ENCODE data around the gene TAF1D. TPM values are rescaled to one million over a fixed set of nuclear protein-coding genes. Genes with fewer than 3 reads are reported as not detected.

TAF1D gene
- total and polyA plus RNA-seq, 8 donors: 68.3 to 435 (median 169) TPM

DNA sequence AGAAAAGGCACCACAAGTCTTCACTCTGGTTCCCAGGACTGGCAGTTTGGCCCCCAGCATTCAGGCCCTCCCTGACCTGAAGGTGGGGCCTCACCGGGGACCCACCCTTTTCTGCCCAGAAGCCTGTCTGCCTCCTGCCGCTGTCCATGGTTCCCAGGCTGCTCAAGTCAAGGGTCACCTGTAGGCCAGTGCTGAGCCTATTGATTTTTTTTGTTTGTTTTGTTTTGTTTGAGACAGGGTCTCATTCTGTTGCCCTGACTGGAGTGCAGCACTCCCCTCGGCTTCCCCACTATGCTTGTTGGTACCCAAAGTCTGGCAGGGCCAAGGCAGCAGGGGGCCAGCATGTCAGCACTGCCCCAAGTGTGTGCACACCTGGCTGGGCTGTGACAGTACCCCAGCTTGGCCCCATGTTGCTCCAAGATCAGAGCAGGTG lies 31.8 kb upstream of the TAF1D start:
- Histone ChIP-seq H3K9me3 (no peaks in the 10 kb centered on the region), H3K27ac (no peak overlapping the region), H3K4me1 (no peaks in the 10 kb centered on the region), H3K36me3 (no peaks in the 10 kb centered on the region), H3K27me3 (no peaks in the 10 kb centered on the region), H3K4me3 (no peak overlapping the region)
- 70 to 88% (median 84%) methylated on average over 3 of the region's 3 CpGs for WGBS, 5 donors
- DNase-seq: no peak
- intact Hi-C loops (cut with DNase I; ENCODE audit: low total_unique reads): no loop called here
- TF ChIP-seq CTCF (IDR thresholded peaks at IDR 0.05) (no peak), POLR2AphosphoS5 (IDR thresholded peaks at IDR 0.05) (no peak), POLR2A (IDR thresholded peaks at IDR 0.05) (no peak), EP300 (IDR thresholded peaks at IDR 0.05) (no peak)

GRCh38 chr11:93772123-93772522 lies 30.8 kb upstream of the TAF1D start:
- Histone ChIP-seq H3K36me3 (no peaks in the 10 kb centered on the region), H3K9me3 (no peaks in the 10 kb centered on the region), H3K4me1 (no peaks in the 10 kb centered on the region), H3K4me3 (no peak overlapping the region), H3K27ac (no peak overlapping the region), H3K27me3 (no peaks in the 10 kb centered on the region)
- TF ChIP-seq CTCF (IDR thresholded peaks at IDR 0.05) (no peak), POLR2A (IDR thresholded peaks at IDR 0.05) (no peak)
- DNase-seq: no peak
- intact Hi-C loops (cut with DNase I; ENCODE audit: low total_unique reads): no loop called here
- WGBS, 5 donors: 88 to 99% (median 97%) methylated on average over 4 of the region's 4 CpGs

- DNase-seq: no peak
- no peaks in the 10 kb centered on the region for H3K9me3 ChIP-seq
- H3K36me3 ChIP-seq: peaks cover 0 to 4% (median 0%) of the 10 kb centered on the region in 4 donors
- peaks cover 0 to 10% (median 1%) of the 10 kb centered on the region in 4 donors for H3K4me1 ChIP-seq
- H3K4me3 ChIP-seq: no peak overlapping the region
- intact Hi-C loops (cut with DNase I; ENCODE audit: low total_unique reads): no loop called here
- H3K27ac ChIP-seq: no peak overlapping the region
- TF ChIP-seq EP300 (IDR thresholded peaks at IDR 0.05) (no peak), CTCF (IDR thresholded peaks at IDR 0.05) (no peak), POLR2AphosphoS5 (IDR thresholded peaks at IDR 0.05) (no peak), POLR2A (IDR thresholded peaks at IDR 0.05) (no peak)
- no peaks in the 10 kb centered on the region for H3K27me3 ChIP-seq
- 17 to 35% (median 23%) methylated on average over 1 of the region's 1 CpG for WGBS, 5 donors
These were observed 28.9 kb upstream of the TAF1D start for GRCh38 chr11:93770160-93770559.

DNA sequence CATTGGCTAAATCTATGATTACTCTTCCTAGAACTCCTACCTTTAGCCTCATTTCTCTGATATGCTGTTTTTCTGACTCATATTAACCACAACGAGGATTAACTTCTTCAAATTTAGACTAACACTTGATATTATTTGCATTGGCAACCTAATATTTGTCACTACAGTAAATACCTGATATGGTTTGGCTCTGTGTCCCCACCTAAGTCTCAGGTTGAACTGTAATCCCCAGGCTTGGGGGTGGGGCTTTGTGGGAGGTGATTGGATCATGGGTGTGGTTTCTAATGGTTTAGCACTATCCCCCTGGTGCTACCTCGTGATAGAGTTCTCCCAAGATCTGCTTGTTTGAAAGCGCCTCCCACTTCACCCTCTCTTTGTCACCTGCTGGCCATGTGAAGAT lies 25.7 kb upstream of the TAF1D start:
- Histone ChIP-seq H3K4me1 (peaks cover 0 to 13% (median 1%) of the 10 kb centered on the region in 4 donors), H3K9me3 (no peaks in the 10 kb centered on the region), H3K27ac (peak overlapping the region in 1 of 5 donors; percentile 8), H3K36me3 (peaks cover 3 to 36% (median 31%) of the 10 kb centered on the region in 4 donors), H3K27me3 (no peaks in the 10 kb centered on the region), H3K4me3 (no peak overlapping the region)
- DNase-seq: peak in 1 of 2 donors; percentile 54
- TF ChIP-seq POLR2AphosphoS5 (IDR thresholded peaks at IDR 0.05) (peak in 2 of 3 donors; percentile 5 to 43), CTCF (IDR thresholded peaks at IDR 0.05) (no peak)
- intact Hi-C loops (cut with DNase I; ENCODE audit: low total_unique reads): no loop called here
- 51 to 75% (median 63%) methylated on average over 3 of the region's 3 CpGs for whole genome bisulfite sequencing, 5 donors
